Effector CD8-positive, alpha-beta T cell (primary cell): ENCODE data around the gene FERMT1.
"Not testable (repeated sequence)": the region's sequence is repeated elsewhere in the genome, so short reads cannot be mapped to it uniquely, and the experiment has no call there.

Experiments
- DNase-seq: peaks from one replicate; lab custom pipeline; 2025; lab: John Stamatoyannopoulos, UW

The FERMT1 gene

DNA sequence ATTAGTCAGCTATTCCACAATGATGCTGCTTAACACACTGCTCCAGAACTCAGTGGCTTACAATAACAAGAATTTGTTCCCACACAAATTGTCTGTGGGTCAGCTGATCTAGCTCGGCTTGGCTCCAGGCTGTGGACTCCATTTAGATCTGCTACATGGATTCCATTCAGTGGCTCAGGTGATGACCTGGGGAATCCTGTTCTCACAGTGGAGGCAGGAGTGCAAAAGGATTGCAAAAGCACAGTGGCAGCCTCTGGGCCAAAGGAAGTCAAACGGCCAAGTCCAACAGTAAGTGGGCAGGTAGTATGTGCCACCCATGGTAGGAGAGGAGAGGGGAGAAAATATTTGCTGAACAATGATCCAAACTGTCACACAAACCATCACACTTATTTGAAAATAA, 53.2 kb downstream of the FERMT1 start:
- no peak for DNase-seq

DNA sequence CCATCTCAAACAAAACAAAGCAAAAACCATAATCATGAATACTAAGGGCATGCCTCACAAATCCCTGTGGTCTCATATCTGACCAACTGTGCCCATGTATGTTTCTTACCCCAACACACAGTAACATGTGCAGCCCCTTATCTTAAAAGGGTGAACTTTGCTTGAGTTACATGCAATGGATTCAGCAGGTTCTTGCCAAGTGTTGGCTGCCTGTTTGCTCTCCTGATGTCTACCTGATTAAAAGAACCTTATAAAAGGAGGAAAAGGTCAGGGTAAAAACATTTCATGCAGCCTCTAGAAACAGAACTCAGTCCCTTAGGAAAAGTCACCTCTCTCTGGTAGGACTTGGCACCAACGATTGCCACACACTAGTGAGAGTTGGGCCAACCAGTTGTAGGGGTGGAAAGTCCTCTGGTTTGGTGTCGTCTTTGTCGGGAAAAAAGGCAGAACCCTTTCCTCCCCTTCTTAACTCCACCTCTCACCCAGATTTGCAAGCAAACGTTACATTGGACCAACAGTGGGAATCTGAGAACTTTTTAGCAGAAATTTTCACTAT, 55.0 kb downstream of the FERMT1 start:
- DNase-seq: no peak

- no peak for DNase-seq
Measured at GRCh38 chr20:6066582-6066981, 56.2 kb downstream of the FERMT1 start.

GRCh38 chr20:6061544-6061943, 61.3 kb downstream of the FERMT1 start:
- DNase-seq: no peak

GRCh38 chr20:6060213-6060612, 62.6 kb downstream of the FERMT1 start:
- no peak for DNase-seq

DNA sequence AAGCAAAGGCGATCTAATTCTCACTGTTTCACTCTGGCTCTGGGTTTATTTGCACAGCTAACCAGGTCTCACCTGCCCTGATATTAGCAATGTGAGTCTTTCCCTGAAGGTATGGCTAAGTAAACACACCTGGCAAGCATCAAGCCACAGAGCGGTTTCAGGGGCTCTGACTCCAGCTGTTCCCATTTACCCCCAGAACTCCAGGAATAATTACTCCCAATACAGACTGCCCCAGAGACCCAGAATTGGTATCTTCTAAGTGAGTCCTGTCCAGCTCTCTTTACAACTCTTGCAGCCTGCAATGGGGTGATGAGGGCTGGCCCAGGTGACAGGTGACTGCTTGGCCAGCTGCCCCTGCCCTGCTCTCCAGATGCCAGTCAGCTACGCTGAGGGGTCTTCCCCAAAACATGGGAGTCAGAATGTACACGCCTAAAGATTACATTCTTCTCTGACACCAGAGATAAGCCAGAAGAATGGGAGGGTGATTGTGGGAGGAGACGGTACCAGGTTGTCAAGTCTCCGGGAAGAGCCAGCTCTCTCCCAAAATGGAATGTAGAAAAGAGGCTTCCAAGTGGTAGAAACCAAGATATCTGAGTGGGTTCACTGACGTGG, 64.0 kb downstream of the FERMT1 start:
- no peak for DNase-seq

GRCh38 chr20:6057691-6058090, 65.1 kb downstream of the FERMT1 start:
- DNase-seq: no peak

DNA sequence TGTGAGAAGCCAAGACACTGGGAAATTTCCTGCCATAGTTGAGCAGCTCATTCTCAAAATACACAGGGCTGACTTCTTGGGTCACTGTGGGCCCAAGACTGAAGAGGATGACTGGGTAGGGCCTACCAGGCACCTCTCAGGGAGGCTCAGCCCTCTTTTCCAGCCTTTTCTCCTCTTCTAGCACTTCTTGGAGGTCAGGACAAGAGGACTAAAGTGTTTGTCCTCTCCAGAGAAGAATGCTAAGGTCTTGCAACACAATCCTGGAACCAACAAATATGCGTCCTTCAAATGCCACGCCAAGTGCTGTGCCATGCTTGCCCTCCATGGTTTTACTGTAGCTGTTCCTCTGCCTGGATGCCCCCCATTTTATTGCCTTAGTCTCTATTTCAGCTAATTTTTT, 65.7 kb downstream of the FERMT1 start:
- no peak for DNase-seq

- DNase-seq: no peak
Measured at GRCh38 chr20:6055981-6056569, 66.8 kb downstream of the FERMT1 start.

GRCh38 chr20:6055161-6055783, 67.6 kb downstream of the FERMT1 start:
- no peak for DNase-seq

GRCh38 chr20:6054689-6055051, 68.2 kb downstream of the FERMT1 start:
- not testable (repeated sequence) for DNase-seq

- DNase-seq: no peak
Measured at GRCh38 chr20:6053776-6054688, 68.8 kb downstream of the FERMT1 start, which contains the start of gene LRRN4. TSS of gene LRRN4 (minus strand) at chr20:6054060. CDS start at chr20:6052799, 1,261 bp downstream.

DNA sequence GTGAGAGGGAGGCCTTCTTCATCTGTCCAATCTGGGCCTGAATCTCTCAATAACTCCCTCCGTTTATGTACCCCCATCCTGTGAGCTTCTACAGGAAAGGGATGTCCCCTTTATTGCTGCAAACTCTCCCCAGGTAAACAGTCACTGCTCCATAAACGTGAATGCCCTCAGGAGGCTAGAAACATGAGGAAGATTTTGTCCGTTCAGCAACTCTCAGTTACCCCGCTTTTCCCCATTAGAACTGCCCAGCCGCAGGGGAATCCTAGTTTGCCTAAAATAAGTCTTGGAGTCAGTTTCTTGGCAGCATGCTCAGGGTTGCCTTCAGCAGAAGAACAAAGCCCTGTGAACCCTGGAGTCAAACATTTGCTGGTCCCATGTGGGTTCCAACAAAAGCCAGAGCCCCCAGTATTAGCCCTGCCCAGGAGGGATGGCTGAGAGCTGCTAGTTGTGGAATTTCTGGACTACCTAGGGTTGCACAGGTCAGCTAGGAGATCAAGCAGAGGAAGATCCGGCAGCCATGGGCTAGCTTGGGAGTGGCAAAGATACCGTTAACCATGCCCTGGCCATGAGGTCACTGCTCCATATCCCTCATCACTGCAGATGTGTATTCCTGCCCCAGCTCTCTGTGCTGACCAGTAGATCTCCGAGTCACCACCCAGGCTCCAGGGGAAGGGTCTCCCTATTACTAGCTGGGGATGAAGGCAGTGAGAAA, 69.6 kb downstream of the FERMT1 start:
- no peak for DNase-seq

DNA sequence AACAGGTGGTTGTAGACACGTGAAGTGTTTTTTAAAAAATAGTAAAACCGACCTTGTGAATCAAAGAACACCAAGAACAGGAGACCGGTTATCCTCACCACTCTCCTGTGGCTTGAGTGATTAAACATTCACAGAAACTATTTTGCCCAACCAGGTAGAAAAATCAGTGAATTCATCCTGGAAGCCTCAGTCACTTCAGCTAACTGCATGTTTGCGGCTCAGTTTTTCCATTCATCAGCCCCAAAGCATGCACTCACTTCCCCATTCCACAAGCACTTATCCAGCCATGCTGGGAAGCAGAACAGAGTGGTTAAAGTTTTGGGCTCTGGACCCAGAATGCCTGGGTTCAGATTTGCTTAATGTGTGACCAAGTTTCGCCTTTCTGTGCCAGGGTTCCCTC, 71.3 kb downstream of the FERMT1 start:
- no peak for DNase-seq

DNA sequence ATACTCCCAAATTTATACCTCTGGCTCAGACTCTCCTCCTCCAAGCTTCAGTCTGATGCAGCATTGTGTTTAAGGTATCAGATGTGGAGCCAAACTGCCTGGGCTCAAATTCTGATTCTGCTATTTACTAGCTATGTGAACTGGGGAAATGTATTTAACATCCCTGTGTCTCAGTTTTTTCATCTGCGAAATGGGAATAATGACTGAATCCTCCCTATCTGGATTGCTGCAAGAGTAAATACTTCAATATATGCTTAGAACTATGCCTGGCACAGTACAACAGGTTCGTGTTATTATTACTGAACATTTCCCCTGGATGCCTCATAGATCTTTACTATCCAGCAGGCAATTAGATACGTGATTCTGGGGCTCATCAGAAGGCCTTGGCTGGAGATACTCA, 74.4 kb downstream of the FERMT1 start:
- DNase-seq: no peak

DNA sequence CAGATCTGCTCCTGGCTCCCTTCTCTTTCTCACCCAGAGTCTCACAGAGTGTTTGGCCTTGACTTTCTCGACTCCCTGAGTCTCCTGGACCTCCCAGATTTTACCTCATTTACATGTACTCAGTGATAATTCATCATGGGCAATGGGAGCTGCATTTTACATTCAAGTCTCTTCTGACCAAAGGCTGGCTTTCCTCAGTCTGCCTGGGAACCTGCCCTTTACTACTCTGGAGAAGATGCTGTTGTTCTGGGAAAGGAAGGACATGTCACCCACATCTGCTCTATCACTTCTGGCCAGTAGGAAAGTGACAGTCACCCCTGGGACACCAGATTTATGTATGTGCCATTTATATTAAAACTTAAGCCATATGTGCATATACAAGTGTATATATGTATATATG, 76.4 kb downstream of the FERMT1 start:
- DNase-seq: no peak

DNA sequence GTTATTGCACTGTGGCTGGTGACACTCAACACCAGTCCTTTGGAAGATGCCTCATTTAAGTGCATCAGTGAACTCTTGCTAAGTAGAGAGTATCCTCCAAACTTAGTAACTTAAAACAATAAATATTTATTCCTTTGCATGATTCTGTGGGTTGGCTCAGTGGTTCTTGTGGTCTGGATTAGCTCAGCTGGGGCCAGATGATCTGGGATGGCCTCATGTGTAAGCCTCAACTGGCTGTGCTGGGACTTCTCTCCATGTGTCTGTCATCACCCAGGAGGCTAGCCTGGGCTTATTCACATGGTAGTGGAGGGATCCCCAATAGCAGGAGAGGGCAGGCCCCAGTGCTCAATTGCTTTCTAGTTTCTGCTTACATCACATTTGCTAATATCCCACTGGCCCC, 77.3 kb downstream of the FERMT1 start:
- DNase-seq: no peak

GRCh38 chr20:6044115-6044514, 78.7 kb downstream of the FERMT1 start:
- no peak for DNase-seq

DNA sequence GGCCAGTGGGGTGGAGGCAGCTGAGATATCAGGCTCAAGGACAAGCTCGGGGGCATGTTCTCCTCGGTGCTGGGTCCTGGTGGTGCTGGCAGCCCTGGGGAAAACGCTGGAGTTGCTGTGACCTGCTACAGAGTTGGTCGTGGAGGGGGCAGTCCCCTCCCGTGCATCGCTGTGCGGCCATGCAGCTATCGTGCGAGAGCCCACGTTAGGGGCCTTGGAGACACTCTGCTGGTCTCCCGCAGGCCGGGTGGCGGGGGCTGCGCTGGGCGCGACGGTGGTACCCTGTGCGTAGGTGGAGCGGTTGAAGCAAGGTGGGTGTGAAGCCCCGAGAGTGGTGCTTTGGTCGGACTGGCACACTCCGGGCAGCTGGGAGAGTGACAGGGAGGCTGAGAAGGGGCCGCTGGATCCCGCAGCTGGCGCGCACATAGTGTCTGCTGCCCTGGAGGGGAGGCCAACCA, 81.0 kb downstream of the FERMT1 start:
- no peak for DNase-seq

- no peak for DNase-seq
Measured at GRCh38 chr20:6040958-6041807, 81.6 kb downstream of the FERMT1 start.

DNA sequence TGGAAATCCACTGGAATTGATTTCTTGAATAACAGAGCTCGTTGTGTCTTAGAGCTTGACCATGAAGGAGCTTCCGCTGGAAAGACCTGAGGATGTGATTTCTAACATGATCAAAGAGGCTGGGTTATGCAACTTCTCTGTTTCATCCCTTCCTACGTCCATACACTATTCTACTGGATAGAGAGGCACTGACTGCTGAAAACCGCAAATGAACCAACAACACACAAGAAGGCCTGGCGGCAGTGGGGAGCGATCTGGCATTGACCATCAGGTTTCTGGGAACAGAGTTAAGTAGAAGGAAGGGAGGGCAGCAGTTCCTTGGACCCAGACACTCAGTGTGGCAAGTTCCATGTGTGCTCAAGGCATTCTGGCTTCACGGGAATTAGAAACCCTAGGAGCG, 82.3 kb downstream of the FERMT1 start:
- no peak for DNase-seq
